DMS79 (cell line): ENCODE measurements around the gene WDR45B.
A peak's percentile ranks its signal among the peaks of the same experiment; 100 is the strongest.

Source experiments
- DNase-seq: peaks from one replicate; lab custom pipeline; 2025; lab: John Stamatoyannopoulos, UW

WDR45B gene

DNA sequence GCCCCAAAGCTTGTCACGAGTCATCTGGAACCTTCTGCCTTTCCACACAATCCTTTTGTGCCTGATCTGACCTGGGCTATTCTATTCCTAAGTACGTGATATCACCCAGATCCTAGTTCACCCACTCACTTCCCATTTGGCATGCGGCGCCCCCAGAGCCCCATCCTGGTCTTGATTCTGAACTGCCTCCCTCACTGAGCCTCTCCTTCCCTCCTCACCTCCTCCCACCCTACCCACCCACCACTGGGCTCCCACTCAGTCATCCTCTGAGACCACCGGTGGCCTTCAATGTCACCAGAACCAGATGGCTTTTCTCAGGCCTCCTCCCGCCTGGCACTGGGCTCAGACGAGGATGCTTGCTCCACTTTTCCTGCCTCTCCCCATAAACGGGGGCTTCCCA is 18.5 kb downstream of the WDR45B start:
- no peak for DNase-seq

DNA sequence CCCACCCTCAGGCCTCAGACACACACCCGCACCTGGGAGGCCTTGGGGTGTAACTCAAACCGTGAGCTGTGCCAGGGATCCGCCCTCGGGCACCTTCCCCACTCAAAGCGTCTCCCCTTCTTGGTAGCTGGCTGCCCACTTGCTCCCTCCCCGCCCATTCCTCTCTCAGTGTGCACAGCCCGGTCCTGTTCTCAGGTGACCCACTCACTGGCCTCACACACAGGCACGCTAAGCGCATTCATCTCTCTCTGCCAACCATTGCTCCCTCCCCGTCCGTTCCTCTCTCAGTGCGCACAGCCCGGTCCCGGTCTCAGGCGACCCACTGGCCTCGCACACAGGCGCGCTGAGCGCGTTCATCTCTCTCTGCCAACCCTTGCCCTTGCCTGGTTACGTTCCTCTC is 20.8 kb downstream of the WDR45B start:
- no peak for DNase-seq

DNA sequence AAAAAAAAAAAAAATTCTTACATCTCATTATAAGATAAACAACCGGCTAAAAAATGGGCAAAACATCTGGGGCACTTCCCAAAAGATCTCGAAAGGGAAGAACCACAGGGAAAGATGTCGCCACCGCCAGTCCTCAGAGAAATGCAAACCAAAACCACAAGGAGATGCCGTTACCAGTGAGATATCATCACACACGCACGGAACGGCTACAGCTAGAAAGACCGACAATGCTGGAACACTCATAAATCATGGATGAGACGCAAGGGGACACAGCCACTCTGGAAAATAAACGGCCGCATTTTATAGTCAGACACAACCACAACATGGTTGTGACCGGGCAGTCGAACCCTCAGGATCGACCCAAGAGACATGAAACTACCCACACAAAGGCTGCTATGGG is 24.5 kb downstream of the WDR45B start:
- DNase-seq, result no peak

DNA sequence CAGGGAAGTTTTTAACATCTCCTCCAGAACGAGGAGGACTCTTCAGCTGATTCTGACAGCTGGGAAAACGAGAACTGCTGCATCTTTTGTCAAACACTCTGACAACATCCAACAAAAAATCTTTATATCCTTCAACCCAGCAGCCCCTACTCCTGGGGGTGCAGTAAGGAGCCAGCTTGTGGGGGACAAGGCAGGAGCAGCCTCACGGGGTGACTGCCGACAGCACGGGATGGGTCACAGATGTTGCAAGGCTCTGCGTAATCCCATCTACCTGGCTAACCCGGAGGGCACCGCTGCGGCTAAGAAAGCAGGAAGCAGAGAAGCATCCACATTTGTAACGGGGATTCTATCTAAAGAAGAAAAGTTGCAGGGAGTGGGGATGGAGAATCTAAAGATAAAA is 28.6 kb downstream of the WDR45B start:
- DNase-seq, result no peak

DNA sequence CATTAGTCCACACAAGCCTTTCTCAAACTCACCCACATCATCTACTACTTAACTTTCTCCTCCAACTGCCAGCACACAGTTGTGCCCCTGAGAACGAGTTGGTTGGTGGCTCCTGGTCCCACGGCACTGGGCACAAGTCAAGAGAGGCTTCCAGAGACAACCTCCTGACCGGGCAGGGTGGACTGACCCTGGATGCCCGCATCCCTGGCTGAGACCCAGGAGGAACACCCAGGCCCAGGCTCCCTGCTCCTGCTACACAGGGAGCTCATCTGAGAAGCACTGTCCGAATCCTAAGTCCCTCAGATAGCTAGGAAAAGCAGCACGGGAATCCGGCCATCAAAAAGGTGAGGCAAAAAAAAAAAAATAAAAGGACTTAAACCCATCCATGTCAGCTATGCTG is 29.0 kb downstream of the WDR45B start:
- no peak for DNase-seq

DNA sequence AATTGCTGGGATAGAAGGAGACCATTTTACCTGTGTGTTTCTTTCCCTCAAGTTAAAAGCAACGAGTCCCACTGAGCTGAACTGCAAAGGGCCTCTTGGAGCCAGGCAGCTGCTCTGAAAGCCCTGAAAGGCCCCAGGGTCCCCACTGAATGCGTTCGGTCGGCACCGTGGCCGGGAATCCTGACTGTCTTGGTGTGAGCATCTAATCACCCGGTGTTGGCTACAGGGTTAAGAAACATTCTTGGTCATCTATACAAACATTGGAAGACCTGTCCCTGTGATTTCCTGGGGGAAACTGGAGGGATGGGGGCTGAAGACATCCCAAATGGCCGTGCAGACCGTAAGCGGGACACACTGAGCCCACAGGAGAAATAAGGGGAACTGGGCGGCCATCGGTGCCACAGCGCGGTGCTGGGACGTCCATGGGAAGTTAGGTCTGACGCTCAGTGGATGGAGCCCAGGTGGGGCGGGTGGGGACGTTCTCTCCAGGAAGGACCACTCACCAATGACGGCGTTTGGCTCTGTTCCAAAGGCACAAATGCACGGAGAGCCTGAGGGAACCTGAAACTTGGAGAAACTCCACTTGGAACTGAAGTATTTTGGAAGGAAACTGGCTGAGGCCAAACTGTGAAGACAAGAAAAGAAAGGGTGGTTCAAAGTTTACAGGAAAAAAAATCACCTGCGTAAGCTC is 32.1 kb downstream of the WDR45B start:
- DNase-seq, result no peak

DNA sequence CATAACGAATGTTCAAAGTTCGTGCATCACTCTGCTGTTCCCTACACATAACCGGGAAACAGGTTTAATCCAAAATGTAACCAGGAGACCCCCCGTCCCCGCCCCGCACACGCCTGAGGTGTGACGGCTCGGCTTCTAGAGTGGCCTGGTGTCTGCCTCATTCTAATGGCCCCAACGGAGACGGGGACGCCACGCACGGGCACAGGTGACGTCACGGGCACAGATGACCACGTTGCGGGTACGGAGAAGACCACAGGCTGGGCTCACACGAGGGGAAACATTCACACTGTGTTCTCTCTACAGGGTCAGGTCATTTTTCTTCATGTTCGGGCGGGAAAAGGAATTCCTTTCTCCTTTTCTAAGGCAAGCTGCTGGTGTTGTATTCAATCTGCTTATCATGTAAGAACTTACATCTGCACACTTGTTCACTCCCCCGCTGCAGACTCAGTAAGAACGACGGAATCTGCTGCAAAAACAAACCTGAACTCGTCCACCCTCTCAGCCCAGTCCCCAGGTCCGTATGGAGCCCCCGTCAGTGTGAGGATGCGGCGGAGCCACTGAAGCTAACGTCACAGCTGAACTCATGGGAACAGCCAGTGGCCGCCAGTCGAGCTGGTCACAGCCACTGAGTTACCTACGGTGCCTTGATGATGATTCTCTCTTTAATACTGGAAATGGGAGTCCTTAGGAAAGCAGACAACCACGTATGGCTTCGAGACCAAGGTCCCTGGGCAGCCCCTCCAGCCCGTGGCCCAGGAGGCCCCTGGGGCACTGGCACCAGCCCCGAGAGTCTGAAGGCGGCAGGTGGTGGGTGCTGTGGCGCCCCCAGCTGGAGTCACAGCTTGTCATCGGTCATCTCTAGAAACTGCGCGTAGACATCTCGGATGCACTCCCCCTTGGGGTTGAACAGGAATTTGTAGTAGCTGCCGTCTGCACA is 32.9 kb downstream of the WDR45B start:
- DNase-seq, result no peak

DNA sequence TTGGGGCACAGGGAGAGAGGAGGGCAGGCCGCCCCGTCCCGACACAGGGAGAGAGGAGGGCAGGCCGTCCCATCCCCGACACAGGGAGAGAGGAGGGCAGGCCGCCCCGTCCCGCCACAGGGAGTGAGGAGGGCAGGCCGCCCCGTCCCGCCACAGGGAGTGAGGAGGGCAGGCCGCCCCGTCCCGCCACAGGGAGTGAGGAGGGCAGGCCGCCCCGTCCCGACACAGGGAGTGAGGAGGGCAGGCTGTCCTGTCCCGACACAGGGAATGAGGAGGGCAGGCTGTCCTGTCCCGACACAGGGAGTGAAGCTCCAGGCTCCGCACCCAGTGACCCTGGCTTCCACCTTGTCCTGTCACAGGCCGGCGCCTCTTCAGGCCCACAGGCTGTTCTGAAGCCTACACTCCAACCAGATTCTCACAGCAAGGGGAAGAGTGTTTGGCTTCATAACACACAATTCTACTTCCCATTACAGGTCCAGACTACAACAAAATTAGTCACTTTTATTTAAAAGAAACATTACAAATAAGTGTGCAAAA is 34.1 kb downstream of the WDR45B start:
- DNase-seq, result no peak

DNA sequence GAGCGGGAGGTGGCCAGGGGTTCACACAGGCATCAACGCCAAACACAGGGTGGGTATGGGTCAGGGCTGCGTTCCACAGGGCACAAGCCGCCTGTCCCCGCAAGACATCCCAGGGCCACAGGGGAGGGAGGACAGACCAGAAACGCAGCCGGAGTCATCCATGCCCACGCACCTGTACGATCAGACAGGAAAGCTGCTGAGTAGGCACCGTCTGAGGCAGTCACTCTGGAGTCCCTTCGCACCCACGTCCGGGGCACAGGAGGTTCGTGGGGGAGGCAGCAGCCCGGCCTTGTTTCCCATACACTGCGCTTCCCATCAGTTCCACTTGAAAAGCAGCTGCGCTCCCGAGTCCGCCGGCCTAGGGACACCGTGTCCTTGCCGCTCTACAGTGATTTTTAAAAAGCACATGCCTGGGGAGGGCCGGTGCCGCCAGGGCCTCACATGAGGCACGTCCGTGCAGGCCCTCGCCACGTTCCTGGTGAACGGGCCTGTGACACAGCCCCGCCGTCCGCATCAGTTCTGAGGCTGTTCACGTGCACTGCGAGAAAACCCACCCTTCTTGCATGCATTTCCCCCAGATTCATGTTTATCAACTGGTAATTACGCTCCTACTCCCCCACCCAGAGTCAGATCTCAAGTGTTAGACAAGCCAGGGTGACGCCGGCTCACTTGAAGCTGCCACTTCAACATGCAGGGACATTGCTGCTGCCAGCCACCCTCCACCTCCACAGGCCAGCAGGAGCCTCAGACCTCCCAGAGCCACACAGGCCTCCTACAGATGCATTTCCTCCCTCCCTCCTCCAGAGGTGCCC is 34.8 kb downstream of the WDR45B start:
- DNase-seq, result peak; percentile 69

DNA sequence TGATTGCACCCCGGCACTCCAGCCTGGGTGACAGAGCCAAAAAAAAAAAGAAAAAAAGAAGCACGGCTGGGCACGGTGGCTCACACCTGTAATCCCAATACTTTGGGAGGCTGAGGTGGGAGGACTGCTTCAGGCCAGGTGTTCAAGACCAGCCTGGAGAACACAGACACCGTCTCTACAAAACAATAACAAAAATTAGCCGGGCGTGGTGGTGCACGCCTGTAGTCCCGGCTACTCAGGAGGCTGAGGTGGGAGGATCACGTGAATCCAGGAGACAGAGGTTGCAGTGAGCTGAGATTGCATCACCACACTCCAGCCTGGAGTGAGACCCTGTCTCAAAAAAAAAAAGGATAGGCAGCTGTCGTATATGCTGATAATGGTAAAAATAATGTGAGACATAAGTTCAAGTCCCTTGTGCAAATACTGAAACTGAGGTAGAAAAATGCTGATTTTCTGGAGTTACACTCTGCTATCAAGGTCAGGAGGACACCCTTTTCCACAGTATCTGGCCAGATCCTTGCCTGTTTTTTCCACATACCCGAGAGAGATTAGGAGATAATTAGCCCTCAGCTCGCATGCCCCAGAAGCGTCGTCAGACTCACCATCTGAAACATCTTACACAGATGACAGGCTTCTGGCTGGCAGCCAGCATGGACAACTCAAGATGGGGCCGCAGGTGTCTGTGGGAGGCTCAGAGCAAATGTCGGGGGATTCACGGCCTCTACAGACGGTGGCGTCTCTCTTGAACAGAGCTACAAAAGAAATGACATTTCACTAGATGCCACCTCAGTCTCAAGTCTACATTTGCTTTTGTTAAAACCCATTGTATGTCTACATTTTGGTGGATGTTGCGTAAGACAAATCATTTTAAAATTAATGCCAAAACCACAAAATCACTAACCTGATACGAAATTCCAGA is 36.8 kb downstream of the WDR45B start:
- DNase-seq, result no peak

DNA sequence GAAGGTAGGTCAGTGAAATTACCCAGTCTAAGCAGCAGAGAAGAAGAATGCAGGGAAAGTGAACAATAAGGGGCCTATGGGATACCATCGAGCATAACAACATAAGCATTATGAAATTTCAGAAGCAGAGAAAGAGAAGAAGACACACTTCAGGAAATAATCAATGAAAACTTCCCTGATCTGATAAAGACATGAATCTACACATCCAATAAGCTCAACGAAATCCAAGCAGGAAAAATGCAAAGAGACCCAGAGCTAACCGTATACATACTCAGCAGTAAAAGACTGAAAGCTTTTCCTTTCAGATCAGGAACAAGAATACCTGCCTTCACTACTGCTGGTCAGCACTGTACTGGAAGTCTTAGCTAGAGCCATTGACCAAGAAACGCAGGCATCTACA is 38.6 kb downstream of the WDR45B start:
- DNase-seq, result no peak

DNA sequence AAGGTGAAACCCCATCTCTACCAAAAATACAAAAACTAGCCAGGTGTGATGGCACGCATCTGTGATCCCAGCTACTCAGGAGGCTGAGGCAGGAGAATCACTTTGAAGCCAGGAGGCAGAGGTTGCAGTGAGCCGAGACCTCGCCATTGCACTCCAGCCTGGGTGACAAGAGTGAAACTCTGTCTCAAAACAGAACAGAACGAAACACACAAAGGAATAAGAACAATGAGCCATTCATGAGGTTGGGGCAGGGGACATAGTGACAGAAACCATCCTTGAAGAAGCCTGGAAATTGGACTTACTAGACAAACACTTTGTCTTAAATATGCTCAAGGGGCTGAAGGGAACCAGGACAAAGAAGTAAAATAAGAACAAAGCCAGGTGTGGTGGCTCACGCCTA is 39.4 kb downstream of the WDR45B start:
- DNase-seq, result no peak

DNA sequence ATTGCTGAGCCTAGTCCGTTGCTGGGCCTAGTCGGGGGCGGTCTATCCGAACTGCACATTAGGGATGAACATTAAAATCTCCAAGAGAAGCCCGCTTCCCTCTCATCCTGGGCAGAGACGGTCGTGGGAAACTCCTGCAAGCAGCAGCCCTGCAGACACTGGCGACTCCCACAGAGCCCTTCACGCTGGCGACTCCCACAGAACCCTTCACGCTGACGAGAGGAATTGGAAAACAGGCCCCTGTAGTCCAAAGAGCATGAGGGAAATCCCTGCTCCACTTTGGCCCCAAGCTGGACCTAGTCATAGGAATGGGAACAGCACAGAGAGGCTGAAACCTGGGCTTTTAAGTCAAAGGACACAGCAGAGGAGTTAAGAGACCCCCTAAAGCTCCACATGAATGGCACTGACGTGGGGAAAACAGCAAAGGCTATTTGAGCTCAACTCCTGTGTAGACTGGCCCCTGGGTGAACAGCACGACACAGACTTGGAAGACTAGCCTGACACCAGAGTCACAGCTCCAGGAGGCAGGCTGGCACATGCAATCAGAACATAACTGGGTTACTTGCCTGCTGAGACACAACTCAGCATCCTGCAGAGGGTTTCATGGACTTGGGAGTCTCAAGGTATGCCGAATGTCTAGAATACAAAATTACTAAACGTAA is 42.2 kb downstream of the WDR45B start:
- no peak for DNase-seq

DNA sequence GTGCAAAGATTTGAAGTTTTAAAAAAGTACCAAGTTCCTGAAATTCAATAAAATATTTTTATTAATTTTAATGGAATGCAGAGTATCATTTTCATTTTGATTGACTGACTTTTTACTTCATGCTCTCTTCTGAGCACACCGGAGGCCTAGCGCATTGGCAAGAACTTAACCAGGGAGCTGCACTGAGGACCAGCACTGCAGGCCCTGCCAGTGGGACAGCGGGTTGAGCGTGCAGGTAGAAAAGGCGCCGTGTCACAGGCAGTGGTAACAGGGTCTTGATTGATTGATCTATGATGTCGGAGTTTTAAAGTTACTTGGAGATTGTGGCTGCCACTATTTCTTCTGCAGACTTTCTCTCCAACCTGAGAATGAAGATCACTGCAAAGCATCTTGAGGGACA is 43.7 kb downstream of the WDR45B start:
- no peak for DNase-seq

DNA sequence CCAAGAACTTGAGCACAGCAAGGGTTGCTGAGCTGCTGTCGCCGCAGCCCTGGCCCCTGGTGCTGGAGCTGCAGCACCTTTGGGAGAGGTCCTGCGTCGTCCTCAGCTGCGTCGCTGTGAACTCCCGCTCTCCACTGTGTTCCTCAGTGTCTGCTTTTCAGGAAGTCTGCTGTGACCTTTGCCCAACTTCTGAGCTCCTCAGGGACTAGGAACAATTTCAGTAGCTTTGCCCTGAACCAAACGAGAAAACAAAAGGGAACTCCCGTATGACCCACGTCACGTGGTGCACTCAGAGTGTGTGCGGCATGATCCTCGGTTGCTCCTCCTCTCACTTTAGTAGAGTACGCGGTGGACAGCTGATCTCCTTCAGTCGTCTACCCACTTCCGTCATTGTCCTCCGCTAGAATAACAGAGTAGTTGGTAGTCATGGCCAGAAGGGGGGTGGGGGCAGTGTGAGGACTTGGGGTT is 44.2 kb downstream of the WDR45B start:
- no peak for DNase-seq

DNA sequence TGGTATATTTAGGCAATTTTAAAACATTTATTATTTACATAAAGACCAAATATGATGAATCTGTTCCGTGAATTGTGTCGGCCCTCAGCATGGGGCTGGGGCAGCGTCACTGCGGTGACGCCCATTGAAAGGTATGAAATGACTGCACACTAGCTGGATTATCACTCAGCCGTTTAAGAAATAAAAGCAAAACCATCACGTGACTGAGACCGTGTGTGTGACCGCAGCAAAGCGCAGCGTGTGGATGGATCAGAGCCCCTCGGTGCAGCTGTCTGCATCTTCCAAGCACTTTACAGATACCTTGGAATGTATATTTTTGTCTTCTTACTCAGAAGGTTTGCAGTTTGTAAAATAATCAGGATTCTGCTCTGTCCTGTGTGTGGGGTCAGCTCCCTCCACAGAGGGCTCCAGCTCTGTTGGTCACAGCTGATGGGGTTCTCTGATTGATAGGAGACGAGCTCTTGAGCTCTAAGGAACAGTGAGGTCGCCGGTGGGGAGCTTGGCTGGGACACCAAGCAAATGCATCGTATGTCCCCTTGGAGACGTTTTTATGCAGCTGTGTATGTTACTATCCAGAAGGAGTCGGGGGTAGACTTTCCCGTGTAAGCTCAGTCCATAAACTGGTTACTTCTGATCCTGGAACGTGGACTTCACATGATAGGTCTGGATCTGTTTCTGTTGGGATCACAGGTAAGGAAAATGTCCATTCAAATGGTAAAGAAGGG is 45.1 kb downstream of the WDR45B start:
- DNase-seq, result no peak

DNA sequence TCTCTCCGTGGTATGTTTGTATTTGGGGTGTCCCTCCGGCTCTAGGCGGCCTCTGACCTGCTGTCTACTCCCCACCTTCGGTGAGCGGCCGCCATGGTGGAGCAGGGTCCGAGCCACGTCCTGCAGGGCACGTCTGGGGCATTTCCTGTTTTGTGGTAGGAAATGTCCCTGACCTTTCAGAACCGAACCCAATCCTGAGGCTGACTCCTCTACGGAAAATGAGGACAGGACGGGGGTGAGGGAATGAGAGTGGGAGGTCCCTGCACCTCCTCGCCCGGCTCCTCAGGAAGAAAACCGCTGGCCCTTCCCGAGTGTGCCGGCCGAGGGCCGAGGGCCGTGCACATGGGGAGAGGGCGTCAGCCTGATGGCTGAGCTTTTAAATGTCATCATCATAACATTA is 45.8 kb downstream of the WDR45B start:
- DNase-seq, result no peak

DNA sequence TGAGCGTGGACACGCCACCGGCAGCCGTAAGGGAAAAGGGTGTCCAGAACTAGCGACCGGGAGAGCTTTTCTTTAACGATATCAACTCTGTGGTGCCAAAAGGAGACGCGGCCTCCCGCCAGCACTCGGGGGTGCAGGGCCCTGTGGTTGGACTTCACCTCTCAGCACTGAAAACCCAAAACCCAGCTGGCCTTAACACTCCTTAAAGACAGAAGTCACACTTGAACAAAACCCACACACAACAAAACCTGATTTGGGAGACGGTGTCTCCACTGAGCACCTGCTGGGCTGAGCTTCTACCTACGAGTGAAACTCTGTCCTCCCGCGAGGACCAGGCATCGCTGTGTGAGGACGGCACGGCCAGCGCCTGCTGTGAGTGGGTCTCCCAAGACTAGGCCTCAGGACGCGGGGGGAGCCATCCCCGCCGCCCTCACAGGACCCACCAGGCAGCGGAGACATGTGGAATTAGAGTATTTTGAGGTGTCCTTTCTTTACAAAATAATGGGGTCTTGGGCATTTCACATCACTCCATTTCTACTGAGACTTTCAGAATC is 46.7 kb downstream of the WDR45B start:
- no peak for DNase-seq

DNA sequence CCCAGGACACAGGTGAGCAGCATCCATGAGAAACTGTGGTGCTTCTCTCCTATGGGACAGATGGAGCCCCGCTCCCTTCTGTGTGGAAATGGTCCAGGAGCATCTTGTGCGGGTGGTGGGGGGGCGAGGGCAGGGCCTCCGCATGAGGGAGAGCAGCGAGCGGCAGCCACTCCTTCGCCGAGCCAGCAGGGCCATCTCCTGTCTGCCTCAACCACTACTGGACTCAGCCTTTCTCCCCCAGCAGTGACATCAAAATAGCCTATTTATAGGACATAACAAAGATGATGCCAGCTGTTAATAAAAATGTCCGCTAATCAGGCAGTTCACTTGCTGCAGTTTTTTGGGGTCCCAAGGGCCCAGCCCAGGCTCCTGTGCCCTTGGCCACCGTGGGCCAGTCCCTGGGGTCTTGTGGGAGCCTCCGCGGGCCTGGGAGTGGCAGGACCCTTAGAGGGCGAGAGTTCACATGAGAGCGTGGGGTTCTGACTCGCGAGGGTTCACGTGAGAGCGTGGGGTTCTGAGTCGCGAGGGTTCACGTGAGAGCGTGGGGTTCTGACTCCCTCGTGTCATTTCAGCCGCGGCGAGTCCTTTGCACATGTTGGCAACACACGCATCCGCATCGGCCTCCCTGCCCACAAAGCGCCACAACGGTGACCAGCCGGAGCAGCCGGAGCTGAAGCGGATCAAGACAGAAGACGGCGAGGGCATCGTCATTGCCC is 47.4 kb downstream of the WDR45B start:
- no peak for DNase-seq
